Measurements from ENCODE around the gene NEBL.
"Not testable (repeated sequence)": the region's sequence is repeated elsewhere in the genome, so short reads cannot be mapped to it uniquely, and the experiment has no call there.

Gene NEBL

GRCh38 chr10:20897146-20897825 lies at the start of gene NEBL:
Gene NEBL (minus strand): TSS chr10:20897311. CDS start chr10:20897205, 106 bp downstream.
- no peak for DNase-seq

GRCh38 chr10:20945546-20946332 lies 48.6 kb upstream of the NEBL start:
- no peak for DNase-seq

- no peak for DNase-seq
These were observed 47.8 kb upstream of the NEBL start for GRCh38 chr10:20944789-20945502.

- DNase-seq = not testable (repeated sequence)
These were observed 42.3 kb upstream of the NEBL start for GRCh38 chr10:20939414-20939813.

- no peak for DNase-seq
These were observed 39.3 kb upstream of the NEBL start for GRCh38 chr10:20936396-20936795.

- no peak for DNase-seq
These were observed 38.8 kb upstream of the NEBL start for GRCh38 chr10:20935931-20936330.

GRCh38 chr10:20935301-20935700 lies 38.2 kb upstream of the NEBL start:
- no peak for DNase-seq

- no peak for DNase-seq
These were observed 36.6 kb upstream of the NEBL start for GRCh38 chr10:20933705-20934104.

GRCh38 chr10:20932606-20933126 lies 35.6 kb upstream of the NEBL start:
- DNase-seq = no peak

GRCh38 chr10:20931156-20931795 lies 34.2 kb upstream of the NEBL start:
- no peak for DNase-seq

- no peak for DNase-seq
These were observed 30.3 kb upstream of the NEBL start for GRCh38 chr10:20927456-20927855.

- no peak for DNase-seq
These were observed 25.3 kb upstream of the NEBL start for GRCh38 chr10:20922451-20922850.

GRCh38 chr10:20922033-20922432 lies 24.9 kb upstream of the NEBL start:
- DNase-seq = no peak

GRCh38 chr10:20920061-20920460 lies 22.9 kb upstream of the NEBL start:
- no peak for DNase-seq

GRCh38 chr10:20919481-20919880 lies 22.4 kb upstream of the NEBL start:
- no peak for DNase-seq

GRCh38 chr10:20916976-20917375 lies 19.9 kb upstream of the NEBL start:
- no peak for DNase-seq

GRCh38 chr10:20912969-20913368 lies 15.9 kb upstream of the NEBL start:
- no peak for DNase-seq

- no peak for DNase-seq
These were observed 14.5 kb upstream of the NEBL start for GRCh38 chr10:20911626-20912025.

- no peak for DNase-seq
These were observed 12.7 kb upstream of the NEBL start for GRCh38 chr10:20909801-20910200.

GRCh38 chr10:20908391-20908790 lies 11.3 kb upstream of the NEBL start:
- DNase-seq = no peak

GRCh38 chr10:20903635-20904390 lies 6.7 kb upstream of the NEBL start:
- DNase-seq = no peak

- no peak for DNase-seq
These were observed 4.0 kb upstream of the NEBL start for GRCh38 chr10:20901110-20901509.

All from activated CD4-positive, alpha-beta T cell treated with anti-CD3 and anti-CD28 coated beads, Interleukin-2, amount 50 U/mL, for 48 hours (primary cell).